GM12878 (cell line): Measurements from ENCODE around the gene RAB30. TPM values are rescaled to one million over a fixed set of nuclear protein-coding genes. Genes with fewer than 3 reads are reported as not detected.

Source experiments
- CBX5 ChIP-seq: sonication (generic); IDR thresholded peaks from 2 replicates; pipeline ENCODE4 v1.6.1; 2016; ENCODE audit warnings: low read depth, moderate library complexity, mild to moderate bottlenecking, inconsistent platforms
- CEBPZ ChIP-seq: fragments of 150-350 bp; IDR thresholded peaks from 2 replicates; pipeline ENCODE4 v1.6.1; 2016; ENCODE audit warnings: low read depth, low read length
- CHD2 ChIP-seq: IDR thresholded peaks from 2 replicates; pipeline ENCODE4 v1.6.1; 2011; ENCODE audit warnings: low read depth, low read length, improper control_type of control experiment, borderline replicate concordance
- CREM ChIP-seq: IDR thresholded peaks from 2 replicates; pipeline ENCODE4 v1.6.1; 2014; ENCODE audit warnings: antibody characterized with exemption, low read depth
- ELK1 ChIP-seq: IDR thresholded peaks from 2 replicates; pipeline ENCODE4 v1.6.1; 2012; ENCODE audit warnings: low read depth, low read length, improper control_type of control experiment
- KDM1A ChIP-seq: fragments of 200-600 bp; sonication (generic); IDR thresholded peaks from 2 replicates; pipeline ENCODE4 v1.6.1; 2016; ENCODE audit warnings: borderline replicate concordance
- MLLT1 ChIP-seq: fragments of 450-650 bp; IDR thresholded peaks from 2 replicates; pipeline ENCODE4 v1.6.1; 2016; ENCODE audit warnings: mild to moderate bottlenecking
- MYC ChIP-seq: IDR thresholded peaks from 2 replicates; pipeline ENCODE4 v1.6.1; 2011; ENCODE audit warnings: mild to moderate bottlenecking, low read length, moderate library complexity, inconsistent platforms; ENCODE audit not compliant: insufficient read depth, insufficient replicate concordance, insufficient read length, severe bottlenecking
- NFYA ChIP-seq: IDR thresholded peaks from 2 replicates; pipeline ENCODE4 v1.6.1; 2011; ENCODE audit warnings: low read depth, mild to moderate bottlenecking, low read length, improper control_type of control experiment, borderline replicate concordance
- PAX5 ChIP-seq: IDR thresholded peaks from 2 replicates; pipeline ENCODE4 v1.6.1; 2011; ENCODE audit warnings: low read depth, low read length, borderline replicate concordance
- PML ChIP-seq: IDR thresholded peaks from 2 replicates; pipeline ENCODE4 v1.6.1; 2012; ENCODE audit warnings: low read length, inconsistent platforms
- POLR2AphosphoS2 ChIP-seq: IDR thresholded peaks from 2 replicates; pipeline ENCODE4 v1.6.1; 2011; ENCODE audit warnings: low read depth, mild to moderate bottlenecking, low read length, improper control_type of control experiment, moderate library complexity
- POLR2AphosphoS5 ChIP-seq: IDR thresholded peaks from 2 replicates; pipeline ENCODE4 v1.6.1; 2011; ENCODE audit warnings: mild to moderate bottlenecking, low read length, inconsistent platforms
- REST ChIP-seq: IDR thresholded peaks from 2 replicates; pipeline ENCODE4 v1.6.1; 2012; ENCODE audit warnings: mild to moderate bottlenecking, low read depth, low read length
- SIN3A ChIP-seq: IDR thresholded peaks from 2 replicates; pipeline ENCODE4 v1.6.1; 2012; ENCODE audit warnings: low read depth, low read length, improper control_type of control experiment
- SIX5 ChIP-seq: IDR thresholded peaks from 2 replicates; pipeline ENCODE4 v1.6.1; 2011; ENCODE audit warnings: mild to moderate bottlenecking, low read depth, low read length, moderate library complexity; ENCODE audit not compliant: severe bottlenecking
- SUPT20H ChIP-seq: IDR thresholded peaks from 2 replicates; pipeline ENCODE4 v1.6.1; 2011; ENCODE audit warnings: low read depth, mild to moderate bottlenecking, low read length, moderate library complexity, borderline replicate concordance; ENCODE audit not compliant: control insufficient read depth
- SUZ12 ChIP-seq: fragments of 200-600 bp; sonication (generic); IDR thresholded peaks from one replicate; pipeline ENCODE4 v1.6.1; 2018; ENCODE audit warnings: antibody characterized with exemption, mild to moderate bottlenecking; ENCODE audit not compliant: unreplicated experiment
- ZNF622 ChIP-seq: fragments of 450-650 bp; IDR thresholded peaks from 2 replicates; pipeline ENCODE4 v1.6.1; 2017; ENCODE audit warnings: mild to moderate bottlenecking, inconsistent platforms
- polyA plus RNA-seq, 11 experiments: library from polyadenylated mRNA; depleted of rRNA in 4 of 11; unstranded in 6 of 11; stranded (reverse) in 5 of 11; fragments of >200 nt; fragmentation: Nextera tagmentation in 4 of 11; fragmentation: Illumina TruSeq in 1 of 11; extraction: Ambion mirVana in 4 of 11; extraction: Trizol in 1 of 11; gene quantifications; 1 replicate in 1 of 11; 2 replicates in 10 of 11; pipeline versions ENCODE4 v1.2.1 to v1.2.3, GENCODE V29; 2011 to 2016; ENCODE audit warnings: inconsistent platforms in 2 of 11, missing spikeins in 2 of 11, low read depth in 1 of 11
- total RNA-seq, 4 experiments: library from RNA; depleted of rRNA in 3 of 4; stranded (reverse); fragments of >200 nt in 3 of 4; fragmentation: Illumina TruSeq in 1 of 4; extraction: Trizol in 1 of 4; gene quantifications; 2 replicates each; pipeline versions ENCODE4 v1.2.1 to v1.2.3, GENCODE V29; 2013 to 2021

RAB30 gene
- total and polyA plus RNA-seq, 10 of the 15 experiments (the other 5 are each of a cell fraction or from before 2014, with no cell fraction given), result 9.8 to 26.7 (median 19.2) TPM

- TF ChIP-seq ELK1 (no peak; the same call in 1 of the 2 replicates), MLLT1 (peak; percentile 74), SUPT20H (no peak), CREM (peak; percentile 90), PML (peak; percentile 92; the same call in 1 of the 2 replicates), POLR2AphosphoS5 (peak; percentile 97), SIN3A (peak; percentile 95), SUZ12 (no peak), CEBPZ (no peak), PAX5 (0 out of 2 replicates have a peak, but pooled peaks have one; percentile 8), CBX5 (peak; percentile 81; the same call in 1 of the 2 replicates), CHD2 (peak; percentile 59), ZNF622 (no peak), REST (no peak), NFYA (no peak), POLR2AphosphoS2 (peak; percentile 71), KDM1A (no peak), SIX5 (peak; percentile 95), MYC (peak; percentile 11)
These were observed at the start of gene RAB30 (continued) for GRCh38 chr11:83071567-83072349.
